ENCODE results near the gene REEP5.

DNA sequence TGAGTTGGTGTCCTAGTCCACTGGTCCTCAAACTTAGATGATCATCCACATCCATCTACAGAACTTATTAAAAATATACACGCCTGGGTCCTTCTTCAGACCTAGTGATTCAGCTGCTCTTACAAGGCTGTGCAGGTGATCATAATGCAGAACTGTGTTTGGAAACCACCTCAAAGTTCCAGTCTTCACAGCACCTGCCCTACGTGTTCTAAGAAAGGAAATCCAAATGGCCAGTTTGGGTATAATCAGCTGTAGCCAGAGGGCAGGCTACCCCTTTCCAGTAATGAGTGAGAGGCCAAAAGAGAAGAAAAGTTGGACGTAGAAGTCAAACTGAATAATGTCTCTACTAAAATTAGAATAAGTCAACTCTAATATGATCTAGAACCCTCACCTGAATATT, 15.4 kb downstream of the REEP5 start:
- TF ChIP-seq, protein P1, sequence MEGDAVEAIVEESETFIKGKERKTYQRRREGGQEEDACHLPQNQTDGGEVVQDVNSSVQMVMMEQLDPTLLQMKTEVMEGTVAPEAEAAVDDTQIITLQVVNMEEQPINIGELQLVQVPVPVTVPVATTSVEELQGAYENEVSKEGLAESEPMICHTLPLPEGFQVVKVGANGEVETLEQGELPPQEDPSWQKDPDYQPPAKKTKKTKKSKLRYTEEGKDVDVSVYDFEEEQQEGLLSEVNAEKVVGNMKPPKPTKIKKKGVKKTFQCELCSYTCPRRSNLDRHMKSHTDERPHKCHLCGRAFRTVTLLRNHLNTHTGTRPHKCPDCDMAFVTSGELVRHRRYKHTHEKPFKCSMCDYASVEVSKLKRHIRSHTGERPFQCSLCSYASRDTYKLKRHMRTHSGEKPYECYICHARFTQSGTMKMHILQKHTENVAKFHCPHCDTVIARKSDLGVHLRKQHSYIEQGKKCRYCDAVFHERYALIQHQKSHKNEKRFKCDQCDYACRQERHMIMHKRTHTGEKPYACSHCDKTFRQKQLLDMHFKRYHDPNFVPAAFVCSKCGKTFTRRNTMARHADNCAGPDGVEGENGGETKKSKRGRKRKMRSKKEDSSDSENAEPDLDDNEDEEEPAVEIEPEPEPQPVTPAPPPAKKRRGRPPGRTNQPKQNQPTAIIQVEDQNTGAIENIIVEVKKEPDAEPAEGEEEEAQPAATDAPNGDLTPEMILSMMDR (IDR thresholded peaks at IDR 0.05; ENCODE audit: low read depth, low read length), result no peak
- no peak for TF ChIP-seq POLR2A (IDR thresholded peaks at IDR 0.05; ENCODE audit: extremely low read depth, insufficient read length)

Data from NB4 (cell line).